GM19438 (cell line): Measurements from ENCODE around the gene CDC25C.
A peak's percentile ranks its signal among the peaks of the same experiment; 100 is the strongest.

Source experiments
- ATAC-seq: cut with Tn5 transposase; IDR thresholded peaks from one replicate; pipeline ENCODE4 v1.9.1; 2021; ENCODE audit warnings: low read depth; ENCODE audit not compliant: unreplicated experiment

The CDC25C gene

DNA sequence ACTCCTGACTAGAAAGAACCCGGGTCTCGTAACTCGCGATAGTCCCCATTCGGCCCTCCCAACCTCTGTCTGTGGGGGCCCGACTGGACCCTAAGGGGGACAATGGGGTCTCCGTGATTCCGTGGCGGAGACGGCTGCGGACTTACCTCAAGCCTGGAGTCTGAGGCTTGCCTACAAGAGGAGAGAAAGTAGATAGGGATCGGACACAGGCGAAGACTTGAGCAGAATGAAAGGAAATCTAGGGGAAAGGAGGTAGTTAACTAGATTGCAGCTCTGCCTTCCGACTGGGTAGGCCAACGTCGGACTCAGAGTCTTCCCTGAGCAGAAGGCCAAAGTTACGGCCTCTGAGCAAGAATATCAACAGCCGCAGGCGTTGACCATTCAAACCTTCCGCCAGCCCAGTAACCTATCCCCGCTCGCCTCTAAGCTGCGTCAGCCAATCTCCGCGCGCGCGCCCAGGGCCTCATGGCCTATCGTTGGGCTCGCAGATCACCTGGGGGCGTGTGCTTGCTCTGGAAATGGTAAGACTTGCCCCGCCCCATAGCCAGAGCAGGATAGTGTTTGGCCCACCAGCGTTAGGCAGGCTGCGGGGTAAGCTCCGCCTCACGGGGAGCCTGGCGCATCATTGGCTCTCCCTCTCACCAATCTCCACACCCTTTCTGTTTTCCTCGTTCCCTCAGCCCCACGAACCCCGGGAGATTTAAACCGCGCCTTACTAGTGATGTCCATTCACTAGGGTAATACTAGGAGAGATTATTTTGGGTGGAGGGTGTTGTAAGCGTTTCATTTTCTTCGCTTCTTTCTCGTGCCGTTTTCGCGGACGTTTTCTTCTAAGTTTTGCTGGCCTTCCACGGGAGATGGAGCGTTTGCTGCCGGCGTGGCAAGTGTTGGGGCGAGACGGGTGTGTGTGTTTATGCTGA, at the start of gene CDC25C:
TSS of gene CDC25C (minus strand) at position 356 of the 920 bp plus-strand sequence. CDS start 624 bp downstream, outside the sequence.
- ATAC-seq: peak; percentile 99

DNA sequence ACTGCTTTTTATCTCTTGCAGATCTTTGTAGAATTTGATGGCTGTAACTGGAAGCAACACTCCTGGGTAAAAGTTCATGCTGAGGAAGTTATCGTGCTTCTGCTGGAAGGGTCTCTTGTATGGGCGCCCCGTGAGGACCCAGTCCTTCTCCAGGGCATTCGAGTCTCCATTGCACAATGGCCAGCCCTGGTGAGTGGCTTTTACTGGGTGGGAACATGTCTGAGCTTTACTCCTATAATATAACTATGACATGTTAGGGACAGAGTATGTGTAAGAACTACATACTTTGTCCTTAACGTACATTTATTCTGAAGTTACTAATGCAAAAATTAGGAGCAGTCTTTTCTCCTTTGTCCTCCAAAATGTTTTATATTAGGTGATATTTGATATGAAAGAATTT, 41.0 kb upstream of the CDC25C start:
- no peak for ATAC-seq

DNA sequence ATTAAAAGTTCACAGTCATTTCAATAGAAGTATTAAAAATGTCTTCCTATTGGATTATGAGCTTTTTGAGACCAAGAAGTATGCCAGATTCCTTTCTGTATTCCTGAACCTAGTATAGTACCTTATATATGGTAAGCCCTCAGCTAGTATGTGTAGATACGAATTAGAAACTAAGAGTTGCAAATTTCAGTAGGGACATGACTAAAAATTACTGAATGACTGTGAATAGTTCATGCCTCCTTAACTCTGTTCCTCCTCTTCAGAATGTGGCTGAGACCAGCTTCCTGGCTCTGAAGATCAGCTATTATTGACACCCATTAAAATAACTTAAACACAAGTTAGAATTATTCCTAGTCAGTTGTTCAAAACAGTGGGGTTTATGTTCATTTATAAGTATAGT, 40.6 kb upstream of the CDC25C start:
- ATAC-seq: no peak

DNA sequence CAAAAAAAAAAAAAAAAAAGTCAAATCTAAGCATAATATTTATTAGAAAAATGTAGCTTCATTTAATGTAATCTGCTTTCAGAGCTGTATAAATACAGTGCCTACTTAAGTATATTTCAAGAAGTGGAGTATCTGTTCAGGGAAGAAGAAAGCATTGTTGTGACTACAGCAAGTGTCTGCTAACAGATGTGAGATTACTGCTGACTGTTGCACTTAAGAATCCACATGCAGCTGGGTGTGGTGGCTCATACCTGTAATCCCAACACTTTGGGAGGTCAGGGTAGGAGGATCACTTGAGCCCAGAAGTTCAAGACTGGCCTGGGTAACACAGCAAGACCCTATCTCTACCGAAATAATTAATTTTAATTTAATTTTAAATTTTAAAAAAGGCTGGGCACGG, 39.9 kb upstream of the CDC25C start:
- no peak for ATAC-seq

DNA sequence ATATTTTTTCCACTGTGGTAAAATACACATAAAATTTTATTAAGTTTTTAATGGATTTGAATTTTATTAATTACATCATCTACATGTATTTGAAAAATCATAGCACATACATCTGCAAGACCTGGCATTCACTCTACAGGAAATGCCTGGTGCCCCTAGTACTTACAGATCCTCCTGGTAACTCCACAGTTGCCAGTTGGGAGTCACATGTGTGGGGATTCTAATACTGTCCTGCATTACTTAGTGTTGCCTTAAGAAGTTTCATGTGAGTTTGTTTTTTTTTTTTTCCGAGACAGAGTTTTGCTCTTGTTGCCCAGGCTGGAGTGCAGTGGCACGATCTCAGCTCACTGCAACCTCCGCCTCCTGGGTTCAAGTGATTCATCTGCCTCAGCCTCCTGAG, 38.9 kb upstream of the CDC25C start:
- ATAC-seq: no peak

DNA sequence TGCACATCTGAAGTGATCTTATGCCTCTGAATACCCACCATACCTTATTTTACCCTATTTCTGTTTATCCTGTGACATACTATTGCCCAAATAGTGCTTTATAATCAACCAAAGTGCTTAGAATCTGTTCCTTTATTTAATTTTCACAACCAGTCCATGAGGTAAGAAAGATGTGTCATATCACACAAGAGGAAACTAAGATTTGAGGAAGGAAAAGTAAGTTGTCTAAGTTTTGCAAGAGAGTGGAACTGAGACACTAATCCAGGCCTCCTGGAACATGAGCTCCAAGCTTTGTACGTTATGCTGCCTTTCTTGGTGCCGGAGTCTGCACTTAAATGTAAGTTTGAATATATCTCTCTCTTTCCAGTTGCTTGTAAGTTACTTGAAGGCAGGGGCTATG, 38.1 kb upstream of the CDC25C start:
- ATAC-seq: no peak

DNA sequence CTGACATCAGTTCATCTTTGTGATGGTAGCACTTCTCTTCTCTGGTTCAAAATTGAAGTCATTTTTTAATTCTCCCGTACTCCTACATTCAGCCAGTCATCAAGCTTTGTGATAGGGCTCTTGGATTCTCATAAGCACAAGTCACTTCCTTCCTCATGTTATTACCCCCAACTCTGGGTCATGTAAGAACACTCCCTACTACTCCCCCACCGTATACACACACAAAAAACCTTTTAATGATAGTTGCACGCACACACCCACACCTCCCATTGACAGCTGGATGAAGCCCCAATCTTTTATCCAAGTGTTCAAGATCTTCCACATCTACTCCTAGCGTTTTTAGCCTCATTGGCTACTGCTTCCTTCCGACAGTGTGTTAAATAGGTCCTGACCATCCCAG, 37.7 kb upstream of the CDC25C start:
- ATAC-seq: no peak

DNA sequence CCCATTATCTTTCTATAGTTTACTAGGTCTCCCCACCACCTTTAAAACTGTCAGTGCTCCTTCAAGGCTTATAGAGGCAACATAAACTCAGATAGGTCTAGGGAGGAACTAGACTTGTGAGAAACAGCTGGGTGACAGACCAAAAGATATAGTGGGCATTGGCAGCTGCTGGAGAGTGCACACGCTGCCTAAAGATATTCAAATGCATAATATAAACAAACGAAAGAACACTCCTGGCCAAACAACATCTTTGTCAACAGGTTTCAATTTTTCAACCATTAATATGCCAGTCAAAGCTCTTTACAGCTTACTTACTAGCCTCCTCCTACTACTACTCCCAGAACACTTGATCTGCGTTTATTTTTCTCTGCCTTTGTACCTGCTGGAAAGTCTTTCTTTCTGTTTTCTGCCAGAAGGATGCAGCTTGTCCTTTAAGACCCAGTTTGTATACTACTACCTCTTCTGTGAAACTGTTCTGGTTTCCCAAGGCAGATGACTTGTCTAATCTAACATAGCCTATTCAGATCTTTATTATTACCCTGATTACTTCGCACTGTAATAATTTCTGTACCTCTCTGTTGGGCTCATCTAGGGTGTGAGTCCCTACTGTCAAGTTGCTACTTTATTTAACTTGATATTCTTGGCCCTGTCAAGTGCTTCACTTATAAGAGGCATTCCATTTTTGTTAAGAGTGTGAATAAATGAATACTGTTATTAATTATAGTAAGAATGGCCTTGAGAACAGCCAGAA, 35.2 kb upstream of the CDC25C start:
- no peak for ATAC-seq

DNA sequence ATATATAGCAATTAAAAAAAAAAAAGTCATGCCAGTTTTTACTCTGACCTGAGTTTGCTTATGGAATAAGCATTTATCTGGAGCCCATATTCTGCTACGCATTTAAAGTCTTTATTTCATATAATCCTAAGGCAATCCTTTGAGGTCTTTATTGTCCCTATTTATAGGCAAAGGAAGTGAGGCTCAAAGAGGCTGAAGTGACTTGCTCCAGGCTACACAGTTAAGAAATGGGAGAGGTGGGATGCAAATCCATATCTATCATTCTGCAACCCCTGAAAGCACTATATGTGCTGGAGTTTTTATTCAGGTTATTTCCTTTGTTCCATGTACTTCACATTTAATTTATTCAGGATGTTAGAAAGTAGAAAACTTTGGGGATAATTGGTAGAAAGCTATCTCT, 33.0 kb upstream of the CDC25C start:
- ATAC-seq: no peak

DNA sequence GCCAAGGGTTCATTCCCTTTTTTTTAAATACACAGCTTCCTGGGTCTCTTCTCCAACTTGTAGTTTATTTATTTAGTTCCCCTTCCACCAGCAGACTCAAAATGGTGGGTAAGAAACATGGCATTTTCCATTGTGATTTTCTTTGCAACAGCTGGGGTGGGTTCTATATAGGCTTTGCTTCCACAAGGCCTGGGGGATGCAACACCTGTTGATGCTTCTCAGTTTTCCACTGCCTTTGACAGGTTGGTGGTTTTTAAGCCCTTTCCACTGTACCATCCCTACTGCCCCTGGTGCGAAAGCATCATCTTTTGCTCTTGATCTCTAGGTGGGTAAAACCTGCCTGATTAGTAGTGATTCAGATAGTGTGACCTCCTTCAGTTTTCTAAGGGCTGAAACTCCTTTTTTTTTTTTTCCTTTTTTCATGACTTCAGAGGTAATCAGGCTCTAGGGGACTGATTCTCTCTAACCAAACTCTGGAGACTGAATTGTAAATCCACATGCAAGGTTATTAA, 29.4 kb upstream of the CDC25C start:
- ATAC-seq: no peak

DNA sequence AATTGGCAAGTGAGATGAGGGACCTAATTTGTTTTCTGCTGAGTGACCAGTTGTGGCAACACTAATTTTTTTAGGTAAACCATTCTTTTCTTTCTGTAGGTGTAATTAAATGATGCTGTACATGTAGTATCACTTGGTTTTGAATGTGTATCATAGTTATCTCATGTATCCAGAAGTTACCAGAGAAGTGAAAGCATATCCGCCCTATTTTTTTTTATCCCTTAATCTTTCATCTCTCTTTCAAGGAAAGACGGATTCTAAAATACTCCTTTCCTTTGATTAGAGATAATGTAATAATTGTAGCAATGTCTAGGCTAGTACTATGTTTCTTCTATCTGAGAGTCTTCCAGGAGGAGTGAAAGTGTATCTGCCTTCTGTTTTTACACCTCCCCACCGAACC, 28.0 kb upstream of the CDC25C start:
- ATAC-seq: no peak

DNA sequence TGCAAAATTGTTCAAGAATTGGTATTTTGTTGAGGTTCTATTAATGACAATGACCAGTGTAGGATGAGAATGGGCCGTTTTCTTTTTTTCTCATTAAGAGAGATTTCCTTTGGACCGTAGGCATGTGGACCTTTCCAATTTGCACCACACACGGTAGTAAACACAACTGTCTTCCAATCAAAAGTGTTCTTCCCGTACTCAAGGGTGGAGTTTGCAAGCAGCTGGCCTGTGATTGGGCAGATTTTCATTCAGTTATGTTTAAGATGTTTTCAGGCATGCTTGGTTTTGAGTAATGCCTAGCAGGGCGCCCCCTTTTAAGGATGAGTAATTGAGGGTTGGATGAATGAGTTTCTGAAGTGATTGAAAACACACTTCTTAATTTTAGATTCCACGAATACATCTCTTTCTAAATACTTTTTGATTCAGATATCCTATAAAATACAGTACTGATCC, 23.3 kb upstream of the CDC25C start:
- no peak for ATAC-seq

DNA sequence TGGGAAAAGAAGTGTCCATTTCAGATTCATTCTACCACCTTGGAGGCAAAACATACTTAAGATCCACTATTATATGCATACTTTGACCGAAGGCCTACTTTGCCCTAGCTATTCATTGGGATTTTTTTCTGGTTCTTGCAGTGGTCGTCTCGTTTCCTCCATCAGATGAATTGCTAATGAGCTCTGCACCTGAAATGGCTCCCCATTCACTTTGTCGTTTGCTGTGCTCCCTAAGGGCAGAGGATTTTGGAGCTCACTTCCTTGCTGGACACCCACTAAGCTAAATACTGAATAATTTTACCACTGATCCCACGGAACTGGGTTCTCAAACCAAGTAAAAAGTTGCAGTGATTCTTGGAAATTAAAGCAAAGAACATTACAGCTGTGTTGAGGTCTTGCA, 22.8 kb upstream of the CDC25C start:
- ATAC-seq: no peak

DNA sequence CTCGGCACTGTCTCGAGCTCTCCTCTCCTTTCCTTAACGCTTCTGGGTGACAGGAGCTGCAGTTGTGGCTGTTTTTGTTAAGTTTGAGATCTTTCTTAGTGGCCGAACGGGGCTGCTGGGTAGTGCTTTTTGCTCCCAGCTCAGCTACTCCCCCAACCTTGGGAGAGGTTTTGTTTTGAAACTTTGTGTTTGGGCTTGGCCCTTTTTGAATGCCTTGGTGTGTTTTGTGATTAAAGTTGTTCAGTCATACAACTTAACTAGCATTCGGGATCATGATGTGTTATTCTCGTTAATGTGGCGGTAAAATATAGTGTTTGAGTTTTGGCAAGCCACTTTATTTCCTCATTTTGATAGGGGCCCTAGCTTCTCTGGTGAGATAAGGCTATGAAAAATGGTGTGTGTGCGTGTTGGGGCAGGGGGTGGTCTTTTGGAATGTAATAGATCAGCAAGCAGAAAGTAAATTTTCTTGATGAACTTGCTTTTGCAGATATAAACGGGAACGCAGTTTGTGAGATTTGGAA, 22.0 kb upstream of the CDC25C start:
- ATAC-seq: no peak

DNA sequence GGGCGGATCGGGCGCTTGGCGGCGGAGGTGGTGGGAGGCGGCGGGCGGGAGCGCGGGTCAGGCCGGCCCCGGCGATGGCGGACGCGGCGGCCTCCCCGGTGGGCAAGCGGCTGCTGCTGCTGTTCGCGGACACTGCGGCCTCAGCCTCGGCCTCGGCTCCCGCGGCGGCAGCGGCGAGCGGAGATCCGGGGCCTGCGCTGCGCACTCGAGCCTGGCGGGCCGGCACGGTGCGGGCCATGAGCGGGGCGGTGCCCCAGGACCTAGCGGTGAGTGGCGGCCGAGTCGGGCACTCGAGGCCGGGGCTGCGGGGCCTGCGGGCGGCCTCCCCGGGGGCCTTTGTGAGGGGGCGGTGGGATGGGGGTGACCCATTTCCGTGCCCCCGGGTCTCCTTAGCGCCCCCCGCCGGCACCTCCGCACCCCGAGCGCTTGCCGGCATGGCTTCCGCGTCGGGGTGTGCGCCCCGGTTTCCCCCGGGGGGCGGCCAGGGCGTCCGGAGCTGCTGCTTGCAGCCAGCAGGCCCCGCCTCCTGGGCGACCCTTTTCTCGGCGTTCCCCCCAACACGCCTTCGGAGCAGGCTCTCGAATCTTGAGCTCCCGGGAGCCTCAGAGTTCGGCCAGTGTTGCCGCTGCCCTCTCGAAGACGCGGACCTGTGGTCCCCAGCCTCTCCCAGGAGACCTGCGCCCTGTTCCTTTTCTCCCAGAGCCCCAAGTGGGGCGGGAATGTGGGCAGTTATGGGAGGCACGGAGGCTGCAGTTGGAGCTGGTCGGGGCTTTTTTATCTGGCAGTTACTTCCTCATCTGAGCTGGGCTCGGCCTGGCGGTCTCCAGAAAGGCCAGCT, 21.3 kb upstream of the CDC25C start:
- ATAC-seq: peak; percentile 39

DNA sequence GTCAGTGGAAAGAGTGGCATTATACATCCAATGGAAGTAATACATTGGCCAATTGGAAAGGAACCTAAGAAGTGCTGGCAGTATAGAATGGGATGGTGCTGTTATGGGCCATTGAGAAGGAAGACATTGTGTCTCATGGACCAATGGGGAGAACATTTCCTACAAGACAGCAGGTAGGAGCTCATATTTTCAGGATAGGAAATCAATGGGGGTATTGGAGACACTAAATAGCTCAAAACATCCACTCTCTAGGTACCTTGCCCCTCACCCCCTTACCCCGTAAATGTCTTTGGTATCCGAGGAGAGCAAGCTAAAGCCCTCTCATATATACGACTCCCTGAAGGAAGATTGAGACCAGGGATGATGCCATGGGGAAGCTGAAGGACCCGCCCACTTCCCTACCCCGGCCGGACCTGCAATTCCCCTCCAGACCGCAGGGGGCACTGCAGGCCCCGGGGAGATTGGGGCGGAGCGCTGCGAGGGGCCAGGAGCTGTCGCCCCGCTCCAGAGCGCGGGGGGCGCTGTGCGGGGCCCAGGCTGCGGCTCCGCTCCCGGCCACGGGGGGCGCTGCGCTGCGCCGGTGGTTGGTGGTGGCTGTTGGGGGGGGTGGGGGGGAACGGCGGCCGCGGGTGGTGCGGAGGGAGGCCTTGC, 20.6 kb upstream of the CDC25C start, which contains the start of gene KDM3B:
TSS of gene KDM3B (plus strand) at position 615 of the 651 bp plus-strand sequence. CDS start 111 bp downstream, outside the sequence.
- peak; percentile 64 for ATAC-seq

DNA sequence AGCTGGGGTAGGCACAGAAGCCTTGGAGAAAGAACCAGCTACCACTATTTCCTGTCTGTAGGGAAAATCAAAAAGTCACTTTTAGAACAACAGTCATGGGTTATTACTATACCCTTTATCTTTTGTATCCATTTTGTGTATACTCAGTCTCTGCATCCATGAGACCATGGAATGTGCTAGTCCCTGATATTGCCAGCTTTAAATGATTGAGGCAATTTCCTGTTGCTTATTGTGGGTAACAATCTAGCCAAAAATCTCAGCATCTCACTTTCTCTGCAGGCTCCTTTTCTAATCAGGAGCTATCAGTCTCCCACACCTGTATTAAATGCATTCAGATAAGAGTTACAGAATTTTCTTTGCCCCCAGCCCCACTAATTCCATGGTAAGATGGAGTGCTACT, 19.9 kb upstream of the CDC25C start:
- ATAC-seq: no peak

DNA sequence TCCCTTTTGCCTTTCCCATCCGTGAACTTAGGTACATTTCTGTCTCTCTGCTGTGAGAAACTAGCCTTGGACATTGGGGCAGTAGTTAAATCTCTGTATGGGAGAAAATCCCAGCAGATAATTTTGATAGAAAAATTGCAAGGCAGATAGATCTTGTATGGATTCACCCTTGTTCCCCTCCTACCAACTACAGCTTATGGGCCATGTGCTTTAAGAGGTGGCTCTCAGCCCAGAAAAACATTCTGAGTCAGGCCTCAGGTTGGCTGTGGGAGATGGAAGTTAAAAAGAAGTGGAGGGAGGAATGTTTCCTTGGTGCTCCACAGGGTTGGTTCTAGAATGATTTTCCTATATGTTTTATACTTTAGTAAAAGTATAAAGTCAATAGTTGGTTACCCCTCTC, 19.5 kb upstream of the CDC25C start:
- ATAC-seq: no peak

DNA sequence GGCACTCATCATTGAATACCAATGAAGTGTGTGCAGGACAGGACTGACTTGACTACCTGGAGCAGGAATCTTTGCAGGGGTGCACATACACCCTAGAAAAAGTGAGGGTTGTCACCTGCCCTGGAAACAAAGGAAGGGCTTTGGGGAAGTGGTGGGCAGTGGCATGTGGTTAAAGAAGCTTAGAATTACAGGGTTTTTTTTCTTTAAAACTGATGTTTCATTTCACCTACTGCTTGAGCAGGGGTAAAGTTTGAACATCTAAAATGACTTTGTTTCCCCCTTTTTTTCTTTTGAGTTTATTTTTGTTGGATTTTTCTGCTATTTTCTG, 18.9 kb upstream of the CDC25C start:
- ATAC-seq: no peak
